HG03139 (cell line): ENCODE measurements around the gene IGFLR1.

Experiments
- ATAC-seq: cut with Tn5 transposase; IDR thresholded peaks from one replicate; pipeline ENCODE4 v1.9.1; 2021; ENCODE audit not compliant: unreplicated experiment

Gene IGFLR1

DNA sequence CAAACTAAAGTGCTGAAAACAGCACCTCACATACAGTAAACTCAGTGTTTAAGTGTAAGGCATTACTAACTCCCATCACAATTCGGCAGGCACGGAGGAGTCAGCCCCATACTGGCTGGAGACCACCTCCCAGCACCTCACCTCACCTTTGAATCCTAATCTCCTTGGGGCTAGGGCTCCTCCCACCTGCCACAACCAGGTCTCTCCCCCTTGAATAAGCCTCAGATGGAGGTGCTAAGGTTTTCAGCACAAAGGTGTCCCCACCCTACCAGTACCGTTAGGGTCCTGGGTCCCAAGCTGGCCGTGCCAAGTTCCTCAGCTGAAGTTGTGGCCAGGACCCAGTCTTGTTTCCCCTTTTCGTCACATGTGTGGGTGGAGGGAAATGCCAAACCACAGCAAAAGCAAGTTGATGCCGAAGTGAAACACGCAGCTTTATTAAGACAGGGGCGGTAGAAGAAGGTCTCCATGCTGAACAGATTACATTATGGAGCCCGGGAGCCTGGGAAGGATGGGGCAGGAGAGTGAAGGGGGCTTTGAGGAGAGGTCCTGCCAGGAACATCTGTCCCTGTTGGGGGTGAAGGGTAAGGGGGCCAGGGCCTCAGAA lies at the start of gene IGFLR1:
TSS of gene IGFLR1 (minus strand) at position 332 of the 604 bp plus-strand sequence. CDS start 1,272 bp downstream, outside the sequence.
- ATAC-seq, result no peak

DNA sequence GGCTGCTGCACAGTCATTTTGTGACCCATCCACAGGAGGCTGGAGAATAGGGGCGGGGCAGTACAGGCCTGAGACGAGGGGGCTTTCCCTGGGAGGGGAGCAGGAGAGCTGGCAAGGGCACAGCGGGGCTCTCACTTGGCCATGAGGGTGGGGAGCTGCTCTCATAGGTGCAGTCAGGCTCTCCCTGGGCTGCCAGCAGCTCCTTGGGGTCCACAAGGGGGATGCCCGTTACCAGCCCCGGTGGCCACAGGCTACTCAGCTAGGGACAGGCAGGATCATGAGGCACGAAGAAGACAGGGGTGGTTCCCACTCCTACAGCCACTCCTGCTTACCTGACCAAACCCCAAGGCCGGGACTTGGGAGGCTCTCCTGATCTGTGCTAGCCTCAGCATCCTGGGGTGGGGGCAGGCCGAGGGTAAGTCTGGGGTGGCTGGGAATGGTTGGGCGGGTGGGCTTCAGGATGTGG lies 49.6 kb upstream of the IGFLR1 start:
- ATAC-seq, result no peak

DNA sequence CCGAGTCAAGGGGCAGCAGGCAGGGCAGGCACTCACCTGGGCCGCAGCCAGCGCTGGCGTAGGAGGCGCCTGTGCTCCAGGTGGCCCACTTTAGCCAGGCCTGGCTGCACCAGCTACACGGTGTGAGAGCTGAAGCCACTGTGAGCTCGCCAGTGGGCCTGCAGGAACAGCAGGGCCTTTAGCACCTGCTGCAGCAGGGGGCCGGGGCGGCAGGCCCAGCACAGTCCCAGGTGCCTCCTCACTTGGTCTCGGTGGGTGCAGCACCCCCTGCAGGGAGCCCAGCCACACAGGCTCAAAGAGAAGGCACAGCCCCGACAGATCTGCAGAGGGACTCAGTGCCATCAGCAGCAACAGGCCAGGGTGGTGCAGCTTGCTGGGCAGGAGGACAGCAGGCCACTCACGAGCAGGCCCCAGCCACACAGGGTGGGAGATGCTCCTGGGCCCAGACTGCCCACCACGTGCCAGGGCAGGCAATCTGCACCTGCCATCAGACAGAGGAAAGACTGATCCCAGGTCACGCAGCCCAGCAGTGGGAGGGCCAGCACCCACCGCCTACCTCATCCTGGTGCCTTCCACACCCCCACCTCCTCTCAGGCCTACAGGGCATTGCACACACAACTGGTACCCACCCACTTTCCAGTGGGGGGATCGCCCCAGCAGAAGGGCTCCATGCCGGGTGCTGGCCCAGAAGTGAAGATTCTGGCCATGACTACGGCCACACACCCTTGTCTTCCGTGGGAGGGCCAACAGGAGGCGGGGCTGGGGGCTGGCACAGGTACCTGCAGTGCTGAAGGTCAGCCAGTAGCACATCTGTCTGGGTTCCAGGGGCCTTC lies 48.9 kb upstream of the IGFLR1 start:
- ATAC-seq, result no peak

GRCh38 chr19:35789978-35790944 lies 48.0 kb upstream of the IGFLR1 start:
- no peak for ATAC-seq

- ATAC-seq, result no peak
These were observed 47.1 kb upstream of the IGFLR1 start for GRCh38 chr19:35789195-35789977.

DNA sequence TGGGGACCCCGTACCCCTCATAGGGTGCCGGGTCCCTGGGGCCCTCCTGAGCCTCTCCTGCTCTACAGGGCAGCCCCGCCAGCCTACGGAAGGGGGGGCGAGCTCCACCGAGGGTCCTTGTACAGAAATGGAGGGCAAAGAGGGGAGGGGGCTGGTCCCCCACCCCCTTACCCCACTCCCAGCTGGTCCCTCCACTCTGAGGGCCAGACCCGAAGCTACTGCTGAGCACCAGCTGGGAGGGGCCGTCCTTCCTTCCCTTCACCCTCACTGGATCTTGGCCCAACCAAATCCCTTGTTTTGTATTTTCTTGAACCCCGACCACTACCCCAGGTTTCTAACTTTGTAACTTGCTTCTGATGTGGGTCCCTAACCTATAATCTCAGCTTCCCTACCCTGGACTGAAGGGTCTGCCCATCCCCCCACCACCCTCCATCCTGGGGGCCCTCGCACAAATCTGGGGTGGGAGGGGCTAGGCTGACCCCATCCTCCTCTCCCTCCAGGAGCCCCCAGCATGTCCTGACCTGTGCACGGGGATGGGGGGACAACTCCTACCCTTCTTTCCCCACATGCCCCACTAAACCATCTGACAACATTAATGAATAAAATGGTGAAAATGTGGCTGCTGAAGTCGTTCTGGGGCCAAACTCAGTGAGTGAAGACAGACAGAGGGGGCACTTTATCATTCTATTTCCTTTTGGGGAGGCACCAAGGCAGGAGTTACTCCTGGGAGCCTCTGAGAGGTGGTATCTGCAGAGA lies 46.1 kb upstream of the IGFLR1 start:
- ATAC-seq, result no peak

- no peak for ATAC-seq
These were observed 45.1 kb upstream of the IGFLR1 start for GRCh38 chr19:35787227-35787799.

GRCh38 chr19:35786299-35787160 lies 44.3 kb upstream of the IGFLR1 start:
- no peak for ATAC-seq

GRCh38 chr19:35785339-35785627 lies 43.0 kb upstream of the IGFLR1 start:
- ATAC-seq, result no peak

DNA sequence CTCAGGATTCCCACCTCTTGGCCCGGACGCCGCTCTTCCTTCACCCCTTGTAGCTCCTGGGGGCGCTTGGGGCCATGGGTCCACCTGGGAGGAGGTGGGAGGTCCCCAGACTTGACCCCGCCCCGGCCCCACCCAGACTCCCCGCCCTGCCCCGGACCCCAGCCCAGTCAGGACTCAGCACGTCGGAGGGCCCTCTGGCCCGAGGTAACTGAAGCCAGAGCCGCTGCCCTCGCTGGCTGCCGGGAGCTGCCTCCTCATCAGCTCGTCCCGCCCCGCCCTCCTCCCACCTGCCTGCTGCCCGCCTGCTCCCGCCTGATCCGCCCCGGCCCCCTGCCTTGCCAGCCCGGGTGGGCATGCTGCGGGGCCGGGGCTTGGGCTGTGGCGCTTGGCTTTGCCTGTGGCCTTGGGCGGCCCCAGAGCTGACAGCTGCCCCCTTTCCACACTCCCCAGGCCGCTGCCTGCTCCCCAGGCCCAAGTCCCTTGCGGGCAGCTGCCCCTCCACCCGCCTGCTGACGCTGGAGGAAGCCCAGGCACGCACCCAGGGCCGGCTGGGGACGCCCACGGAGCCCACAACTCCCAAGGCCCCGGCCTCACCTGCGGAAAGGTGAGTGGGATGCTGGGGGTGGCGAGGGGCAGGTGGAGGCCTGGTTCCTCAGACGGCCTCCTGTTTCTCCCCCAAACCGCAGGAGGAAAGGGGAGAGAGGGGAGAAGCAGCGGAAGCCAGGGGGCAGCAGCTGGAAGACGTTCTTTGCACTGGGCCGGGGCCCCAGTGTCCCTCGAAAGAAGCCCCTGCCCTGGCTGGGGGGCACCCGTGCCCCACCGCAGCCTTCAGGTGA lies 42.5 kb upstream of the IGFLR1 start:
- no peak for ATAC-seq

- ATAC-seq, result no peak
These were observed 41.5 kb upstream of the IGFLR1 start for GRCh38 chr19:35783469-35784434.

DNA sequence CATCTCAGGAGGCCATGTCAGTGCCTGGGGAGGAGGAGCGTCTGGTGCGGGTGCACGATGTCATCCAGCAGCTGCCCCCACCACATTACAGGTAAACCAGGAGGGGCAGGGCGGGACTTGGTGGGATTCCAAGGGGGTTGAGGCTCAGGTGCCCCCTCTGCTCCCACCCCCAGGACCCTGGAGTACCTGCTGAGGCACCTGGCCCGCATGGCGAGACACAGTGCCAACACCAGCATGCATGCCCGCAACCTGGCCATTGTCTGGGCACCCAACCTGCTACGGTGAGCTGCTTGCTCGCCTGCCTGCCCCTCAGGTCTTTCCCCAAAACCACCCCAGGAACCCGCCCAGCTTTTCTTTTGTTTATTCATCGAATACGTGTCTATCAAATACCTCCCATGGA lies 40.3 kb upstream of the IGFLR1 start:
- ATAC-seq, result no peak

GRCh38 chr19:35781650-35782049 lies 39.4 kb upstream of the IGFLR1 start:
- ATAC-seq, result no peak

GRCh38 chr19:35780717-35781116 lies 38.5 kb upstream of the IGFLR1 start:
- no peak for ATAC-seq

- no peak for ATAC-seq
These were observed 37.8 kb upstream of the IGFLR1 start for GRCh38 chr19:35780058-35780457.

GRCh38 chr19:35779033-35779432 lies 36.8 kb upstream of the IGFLR1 start:
- no peak for ATAC-seq

DNA sequence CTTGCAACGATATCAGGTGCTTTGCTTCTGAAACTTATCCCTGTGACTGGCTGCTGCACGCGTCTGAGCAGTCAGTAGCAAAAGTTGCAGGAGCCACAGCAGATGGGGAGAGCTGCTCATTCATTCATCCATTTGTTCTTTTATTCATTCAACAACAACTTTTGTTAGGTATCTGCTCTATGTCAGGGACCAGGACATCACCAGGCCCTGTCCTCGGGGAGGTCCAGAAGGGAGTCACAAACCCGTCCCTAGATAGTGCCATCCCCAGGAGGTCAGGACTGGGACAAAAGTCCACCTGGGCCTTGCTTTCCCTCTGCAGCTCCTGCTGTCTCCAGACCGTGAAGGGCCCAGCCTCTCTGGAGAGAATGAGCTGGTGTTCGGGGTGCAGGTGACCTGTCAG lies 35.7 kb upstream of the IGFLR1 start:
- ATAC-seq, result no peak
